OCI-LY7 (cell line): Measurements from ENCODE around the gene KLHDC9. TPM values are rescaled to one million over a fixed set of nuclear protein-coding genes. Genes with fewer than 3 reads are reported as not detected.

Source experiments
- BruUV-seq: library from RNA; stranded (reverse); fragments of 400-500 nt; replicated peaks from 2 replicates; lab custom pipeline; 2021; lab: Mats Ljungman, UMichigan
- CTCF ChIA-PET: fragments of 300-600 bp; sonication (Branson Sonifier 250); formaldehyde crosslinking; loops from one replicate; lab custom pipeline; 2022; ENCODE audit warnings: antibody characterized with exemption; ENCODE audit not compliant: unreplicated experiment; lab: Charles Lee
- POLR2A ChIA-PET: fragments of 300-600 bp; sonication (Branson Sonifier 250); formaldehyde crosslinking; loops from one replicate; lab custom pipeline; 2022; ENCODE audit warnings: antibody characterized with exemption; lab: Charles Lee
- DNase-seq: peaks from one replicate; pipeline ENCODE4 v3.0.0-alpha.2; 2015; ENCODE audit warnings: low spot score
- H2AFZ ChIP-seq: fragments of 200-600 bp; sonication (generic), shearing (Covaris generic); 2 replicates; pipeline ENCODE4 v1.6.1; 2014; ENCODE audit warnings: mild to moderate bottlenecking, antibody characterized with exemption, low read length, moderate library complexity
- H3K27ac ChIP-seq: fragments of 200-600 bp; sonication (generic); 2 replicates; pipeline ENCODE4 v1.5.1; 2014; ENCODE audit warnings: mixed run types, low read depth, mild to moderate bottlenecking, moderate library complexity, low read length, inconsistent platforms; ENCODE audit not compliant: poor library complexity, severe bottlenecking
- H3K36me3 ChIP-seq: fragments of 200-600 bp; sonication (generic); 2 replicates; pipeline ENCODE4 v1.6.1; 2014; ENCODE audit warnings: mild to moderate bottlenecking, antibody characterized with exemption, low read length, moderate library complexity, mixed read lengths; ENCODE audit not compliant: insufficient read depth
- H3K4me1 ChIP-seq: fragments of 200-600 bp; sonication (generic); 2 replicates; pipeline ENCODE4 v1.5.1; 2014; ENCODE audit warnings: mild to moderate bottlenecking, low read length; ENCODE audit not compliant: insufficient read depth, poor library complexity, severe bottlenecking
- H3K4me2 ChIP-seq: fragments of 200-600 bp; sonication (generic); 2 replicates; pipeline ENCODE4 v1.6.1; 2014; ENCODE audit warnings: mild to moderate bottlenecking, low read length
- H3K4me3 ChIP-seq: fragments of 200-600 bp; sonication (generic); 2 replicates; pipeline ENCODE4 v1.5.1; 2014; ENCODE audit warnings: mild to moderate bottlenecking, low read depth, low read length; ENCODE audit not compliant: poor library complexity, severe bottlenecking
- H3K79me2 ChIP-seq: fragments of 200-600 bp; sonication (generic); 2 replicates; pipeline ENCODE4 v1.6.1; 2016; ENCODE audit warnings: low read depth, mild to moderate bottlenecking, low read length, moderate library complexity, mixed read lengths; ENCODE audit not compliant: insufficient read depth
- H3K9me2 ChIP-seq: fragments of 200-600 bp; sonication (generic); 2 replicates; pipeline ENCODE4 v1.6.1; 2016; ENCODE audit warnings: mild to moderate bottlenecking, low read length, mixed read lengths; ENCODE audit not compliant: insufficient read depth
- H3K9me3 ChIP-seq: fragments of 200-600 bp; sonication (generic); 2 replicates; pipeline ENCODE4 v1.6.1; 2014; ENCODE audit warnings: mild to moderate bottlenecking, mixed run types, low read length, mixed read lengths
- H4K20me1 ChIP-seq: fragments of 200-600 bp; sonication (generic); 2 replicates; pipeline ENCODE4 v1.6.1; 2014; ENCODE audit warnings: mild to moderate bottlenecking, antibody characterized with exemption, low read length, moderate library complexity, mixed read lengths; ENCODE audit not compliant: insufficient read depth
- EZH2phosphoT487 ChIP-seq: fragments of 200-600 bp; sonication (generic); IDR thresholded peaks from 2 replicates; pipeline ENCODE4 v1.6.1; 2018; ENCODE audit warnings: low read depth, borderline replicate concordance, mild to moderate bottlenecking, mixed run types, antibody characterized with exemption, low read length, moderate library complexity, mixed read lengths
- intact Hi-C: fragments of 100-400 bp; cut with micrococcal nuclease; formaldehyde crosslinking; loops from one replicate; pipeline ENCODE4 v1.10.0; 2022; ENCODE audit not compliant: unreplicated experiment
- total RNA-seq, 2 experiments: library from RNA; depleted of rRNA in 1 of 2; stranded (reverse); fragments of >200 nt in 1 of 2; shearing (Covaris generic) in 1 of 2; gene quantifications; 2 replicates each; pipeline ENCODE4 v1.2.3, GENCODE V29; 2014 to 2022
- TF ChIP-seq, protein P1 (sequence below): fragments of 200-600 bp; sonication (generic); conservative IDR thresholded peaks from 2 replicates; pipeline ENCODE4 v1.5.1; 2014; ENCODE audit warnings: mild to moderate bottlenecking, antibody characterized with exemption, low read length, moderate library complexity, mixed read lengths

Gene KLHDC9
- total RNA-seq, 2 experiments from 2014 or later = 0.95 to 1.3 TPM

DNA sequence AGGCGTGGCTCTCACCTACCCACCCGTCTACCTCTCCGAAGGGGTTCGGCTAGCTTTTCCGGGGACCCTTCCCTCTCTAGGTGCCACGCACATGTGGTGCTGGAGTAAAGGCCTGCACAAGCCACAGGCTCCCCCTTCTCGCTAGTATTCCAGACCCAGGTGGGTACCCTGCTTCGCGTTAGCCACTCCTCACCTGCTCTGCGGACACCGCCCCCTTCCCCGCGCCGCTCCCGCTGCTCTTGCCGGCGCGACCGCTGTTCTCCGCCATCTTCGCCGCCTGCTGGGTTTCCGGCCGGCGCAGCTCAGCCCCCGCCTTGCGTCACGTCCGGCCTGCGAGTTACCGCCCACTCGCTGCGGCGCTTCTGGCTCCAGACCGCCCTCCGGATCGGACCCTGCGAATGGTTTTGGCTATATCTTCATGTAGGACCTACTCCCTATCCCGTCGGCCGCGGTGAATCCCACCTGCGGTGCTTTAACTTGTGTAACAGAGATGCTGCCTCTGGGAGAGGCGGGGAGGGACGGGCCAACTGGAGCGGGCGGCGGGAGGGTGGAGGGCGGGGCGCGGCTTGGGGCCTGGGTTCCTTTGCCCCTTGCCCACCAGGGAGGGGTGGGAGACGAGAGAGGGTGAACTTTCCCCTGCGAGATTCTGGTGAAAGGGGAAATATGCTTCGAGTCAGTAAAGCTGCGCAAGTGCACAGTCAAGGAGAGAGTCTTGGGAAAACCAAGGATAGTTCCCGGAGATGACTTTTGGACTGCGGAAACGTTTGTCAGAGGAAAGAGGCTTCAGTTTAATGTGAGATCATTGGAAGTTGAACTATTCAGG, 19.8 kb downstream of the KLHDC9 start, which contains the start of the genes NIT1 and PFDN2:
NIT1 (plus strand) TSS at position 347 of the 823 bp plus-strand sequence; CDS start at position 419, 72 bp downstream.
PFDN2 (minus strand) TSS at position 279 of the 823 bp plus-strand sequence; CDS start at position 268, 11 bp downstream.
- H3K79me2 ChIP-seq = peaks cover 58% of the 10 kb centered on the region
- ChIA-PET CTCF (interaction anchor here (1.0 kb wide), 1 partner anchor 15 kb away, joined by 4 read pairs; the partner anchor contains the start of gene DEDD), POLR2A (interaction anchor here (0.5 to 2.3 kb wide), 14 partner anchors 10 to 114 kb away, joined by 3 to 14 read pairs (median 3); partner anchors contain the start of genes ARHGAP30, DEDD, F11R and USF1)
- peak within 1 kb of the TSS; percentile 87 for H3K4me3 ChIP-seq
- H3K9me3 ChIP-seq = no peaks in the 10 kb centered on the region
- intact Hi-C loops = loop anchor here (2.0 kb wide), 1 partner anchor 49 kb away; the partner anchor contains the start of gene ARHGAP30
- peaks cover 45% of the 10 kb centered on the region for H3K4me1 ChIP-seq
- DNase-seq = peak; percentile 86
- TSS peak; percentile 71 for BruUV-seq
- peak within 1 kb of the TSS; percentile 58 for H2AFZ ChIP-seq
- H3K4me2 ChIP-seq = peak within 1 kb of the TSS; percentile 98
- H4K20me1 ChIP-seq = peaks cover 6% of the 10 kb centered on the region; the same call in 1 of the 2 replicates
- no peaks in the 10 kb centered on the region for H3K9me2 ChIP-seq
- TF ChIP-seq EZH2phosphoT487 = no peak
- TF ChIP-seq, protein P1, sequence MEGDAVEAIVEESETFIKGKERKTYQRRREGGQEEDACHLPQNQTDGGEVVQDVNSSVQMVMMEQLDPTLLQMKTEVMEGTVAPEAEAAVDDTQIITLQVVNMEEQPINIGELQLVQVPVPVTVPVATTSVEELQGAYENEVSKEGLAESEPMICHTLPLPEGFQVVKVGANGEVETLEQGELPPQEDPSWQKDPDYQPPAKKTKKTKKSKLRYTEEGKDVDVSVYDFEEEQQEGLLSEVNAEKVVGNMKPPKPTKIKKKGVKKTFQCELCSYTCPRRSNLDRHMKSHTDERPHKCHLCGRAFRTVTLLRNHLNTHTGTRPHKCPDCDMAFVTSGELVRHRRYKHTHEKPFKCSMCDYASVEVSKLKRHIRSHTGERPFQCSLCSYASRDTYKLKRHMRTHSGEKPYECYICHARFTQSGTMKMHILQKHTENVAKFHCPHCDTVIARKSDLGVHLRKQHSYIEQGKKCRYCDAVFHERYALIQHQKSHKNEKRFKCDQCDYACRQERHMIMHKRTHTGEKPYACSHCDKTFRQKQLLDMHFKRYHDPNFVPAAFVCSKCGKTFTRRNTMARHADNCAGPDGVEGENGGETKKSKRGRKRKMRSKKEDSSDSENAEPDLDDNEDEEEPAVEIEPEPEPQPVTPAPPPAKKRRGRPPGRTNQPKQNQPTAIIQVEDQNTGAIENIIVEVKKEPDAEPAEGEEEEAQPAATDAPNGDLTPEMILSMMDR = 0 out of 2 replicates have a peak, but pooled peaks have one; percentile 14
- peak within 1 kb of the TSS; percentile 53 for H3K27ac ChIP-seq
- peaks cover 56% of the 10 kb centered on the region for H3K36me3 ChIP-seq

DNA sequence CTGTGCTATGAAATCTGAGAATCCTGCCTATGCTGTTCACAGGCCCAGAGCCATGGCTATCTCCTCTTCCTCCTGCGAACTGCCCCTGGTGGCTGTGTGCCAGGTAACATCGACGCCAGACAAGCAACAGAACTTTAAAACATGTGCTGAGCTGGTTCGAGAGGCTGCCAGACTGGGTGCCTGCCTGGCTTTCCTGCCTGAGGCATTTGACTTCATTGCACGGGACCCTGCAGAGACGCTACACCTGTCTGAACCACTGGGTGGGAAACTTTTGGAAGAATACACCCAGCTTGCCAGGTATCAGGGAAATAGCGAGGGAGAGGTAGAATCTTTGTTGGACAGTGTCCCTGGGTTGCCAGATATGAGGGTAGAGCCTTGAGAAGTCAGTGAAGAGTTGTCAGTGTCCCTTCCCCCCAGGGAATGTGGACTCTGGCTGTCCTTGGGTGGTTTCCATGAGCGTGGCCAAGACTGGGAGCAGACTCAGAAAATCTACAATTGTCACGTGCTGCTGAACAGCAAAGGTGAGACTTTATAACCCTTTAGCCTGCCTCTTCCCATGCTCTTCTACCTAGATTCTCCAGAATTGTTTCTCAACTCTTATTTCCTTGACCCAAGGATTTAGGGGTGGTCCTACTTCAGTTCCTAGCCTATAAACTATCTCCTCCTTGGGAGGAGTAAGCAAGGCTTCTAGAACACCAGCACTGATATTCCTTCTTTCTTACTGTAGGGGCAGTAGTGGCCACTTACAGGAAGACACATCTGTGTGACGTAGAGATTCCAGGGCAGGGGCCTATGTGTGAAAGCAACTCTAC, 21.1 kb downstream of the KLHDC9 start:
- Histone ChIP-seq H3K9me3 (no peaks in the 10 kb centered on the region), H3K79me2 (peaks cover 45% of the 10 kb centered on the region), H3K9me2 (no peaks in the 10 kb centered on the region), H3K4me1 (peaks cover 36% of the 10 kb centered on the region), H3K4me3 (peak overlapping the region; percentile 87), H2AFZ (no peak overlapping the region), H3K4me2 (peak overlapping the region; percentile 98), H4K20me1 (peaks cover 6% of the 10 kb centered on the region; the same call in 1 of the 2 replicates), H3K27ac (peak overlapping the region; percentile 53), H3K36me3 (peaks cover 60% of the 10 kb centered on the region)
- intact Hi-C loops = loop anchor here (2.0 kb wide), 1 partner anchor 50 kb away; the partner anchor contains the start of gene ARHGAP30
- peak; percentile 81 for DNase-seq
- TF ChIP-seq EZH2phosphoT487 = no peak
- TF ChIP-seq, protein P1 = peak; percentile 76
- no TSS peak for BruUV-seq
- ChIA-PET CTCF (no interaction called here), POLR2A (interaction anchor here (0.7 kb wide), 1 partner anchor 83 kb away, joined by 3 read pairs; the partner anchor contains the start of gene NDUFS2)
